GM12801 (cell line): ENCODE measurements around the gene MARCHF2.

ENCODE experiments used
- TF ChIP-seq, protein P1 (sequence below): IDR thresholded peaks from one replicate; pipeline ENCODE4 v1.5.1; 2011; ENCODE audit warnings: control low read depth; ENCODE audit not compliant: insufficient read length; ENCODE audit errors: extremely low read depth

Gene MARCHF2, protein sequence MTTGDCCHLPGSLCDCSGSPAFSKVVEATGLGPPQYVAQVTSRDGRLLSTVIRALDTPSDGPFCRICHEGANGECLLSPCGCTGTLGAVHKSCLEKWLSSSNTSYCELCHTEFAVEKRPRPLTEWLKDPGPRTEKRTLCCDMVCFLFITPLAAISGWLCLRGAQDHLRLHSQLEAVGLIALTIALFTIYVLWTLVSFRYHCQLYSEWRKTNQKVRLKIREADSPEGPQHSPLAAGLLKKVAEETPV

DNA sequence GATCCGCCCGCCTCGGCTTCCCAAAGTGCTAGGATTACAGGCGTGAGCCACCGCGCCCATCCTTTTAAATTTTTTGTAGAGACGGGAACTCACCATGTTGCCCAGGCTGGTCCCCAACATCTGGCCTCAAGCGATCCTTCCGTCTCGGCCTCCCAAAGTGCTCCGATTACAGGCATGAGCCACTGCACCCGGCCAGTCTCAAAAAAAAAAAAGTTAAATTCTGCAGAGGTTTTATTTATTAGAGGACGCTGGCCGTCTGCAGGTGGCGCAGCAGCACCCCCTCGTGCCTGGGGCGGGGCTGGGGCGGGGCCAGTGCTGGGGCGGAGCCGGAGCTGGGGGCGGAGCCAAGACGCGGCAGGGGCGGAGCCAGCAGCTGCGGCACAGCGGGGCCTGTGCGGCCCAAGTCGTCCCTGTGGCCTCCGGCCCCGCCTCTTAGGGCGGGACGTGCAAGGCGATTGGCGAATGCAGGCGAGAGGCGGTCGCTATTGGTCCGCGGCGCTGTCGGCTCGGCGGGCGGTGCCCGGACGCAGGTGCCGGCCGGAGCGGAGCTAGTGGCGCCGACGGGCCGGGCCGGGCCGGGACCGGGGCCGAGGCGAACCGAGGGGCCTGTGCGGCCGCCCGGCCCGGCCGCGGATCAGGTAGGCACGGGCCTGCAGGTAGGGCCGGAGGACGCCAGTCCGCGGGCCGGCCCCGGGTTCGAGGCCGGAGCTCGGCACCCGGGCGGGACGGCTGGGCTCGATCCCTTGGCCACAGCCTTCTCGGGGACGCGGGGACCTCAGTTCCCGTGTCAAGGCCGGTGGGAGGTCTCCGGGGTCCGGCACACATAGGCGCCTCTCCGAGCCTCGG, at the start of gene MARCHF2:
TSS of gene MARCHF2 (plus strand) at position 523 of the 846 bp plus-strand sequence. CDS start 8,536 bp downstream, outside the sequence.
- TF ChIP-seq, protein P1, sequence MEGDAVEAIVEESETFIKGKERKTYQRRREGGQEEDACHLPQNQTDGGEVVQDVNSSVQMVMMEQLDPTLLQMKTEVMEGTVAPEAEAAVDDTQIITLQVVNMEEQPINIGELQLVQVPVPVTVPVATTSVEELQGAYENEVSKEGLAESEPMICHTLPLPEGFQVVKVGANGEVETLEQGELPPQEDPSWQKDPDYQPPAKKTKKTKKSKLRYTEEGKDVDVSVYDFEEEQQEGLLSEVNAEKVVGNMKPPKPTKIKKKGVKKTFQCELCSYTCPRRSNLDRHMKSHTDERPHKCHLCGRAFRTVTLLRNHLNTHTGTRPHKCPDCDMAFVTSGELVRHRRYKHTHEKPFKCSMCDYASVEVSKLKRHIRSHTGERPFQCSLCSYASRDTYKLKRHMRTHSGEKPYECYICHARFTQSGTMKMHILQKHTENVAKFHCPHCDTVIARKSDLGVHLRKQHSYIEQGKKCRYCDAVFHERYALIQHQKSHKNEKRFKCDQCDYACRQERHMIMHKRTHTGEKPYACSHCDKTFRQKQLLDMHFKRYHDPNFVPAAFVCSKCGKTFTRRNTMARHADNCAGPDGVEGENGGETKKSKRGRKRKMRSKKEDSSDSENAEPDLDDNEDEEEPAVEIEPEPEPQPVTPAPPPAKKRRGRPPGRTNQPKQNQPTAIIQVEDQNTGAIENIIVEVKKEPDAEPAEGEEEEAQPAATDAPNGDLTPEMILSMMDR: no peak

DNA sequence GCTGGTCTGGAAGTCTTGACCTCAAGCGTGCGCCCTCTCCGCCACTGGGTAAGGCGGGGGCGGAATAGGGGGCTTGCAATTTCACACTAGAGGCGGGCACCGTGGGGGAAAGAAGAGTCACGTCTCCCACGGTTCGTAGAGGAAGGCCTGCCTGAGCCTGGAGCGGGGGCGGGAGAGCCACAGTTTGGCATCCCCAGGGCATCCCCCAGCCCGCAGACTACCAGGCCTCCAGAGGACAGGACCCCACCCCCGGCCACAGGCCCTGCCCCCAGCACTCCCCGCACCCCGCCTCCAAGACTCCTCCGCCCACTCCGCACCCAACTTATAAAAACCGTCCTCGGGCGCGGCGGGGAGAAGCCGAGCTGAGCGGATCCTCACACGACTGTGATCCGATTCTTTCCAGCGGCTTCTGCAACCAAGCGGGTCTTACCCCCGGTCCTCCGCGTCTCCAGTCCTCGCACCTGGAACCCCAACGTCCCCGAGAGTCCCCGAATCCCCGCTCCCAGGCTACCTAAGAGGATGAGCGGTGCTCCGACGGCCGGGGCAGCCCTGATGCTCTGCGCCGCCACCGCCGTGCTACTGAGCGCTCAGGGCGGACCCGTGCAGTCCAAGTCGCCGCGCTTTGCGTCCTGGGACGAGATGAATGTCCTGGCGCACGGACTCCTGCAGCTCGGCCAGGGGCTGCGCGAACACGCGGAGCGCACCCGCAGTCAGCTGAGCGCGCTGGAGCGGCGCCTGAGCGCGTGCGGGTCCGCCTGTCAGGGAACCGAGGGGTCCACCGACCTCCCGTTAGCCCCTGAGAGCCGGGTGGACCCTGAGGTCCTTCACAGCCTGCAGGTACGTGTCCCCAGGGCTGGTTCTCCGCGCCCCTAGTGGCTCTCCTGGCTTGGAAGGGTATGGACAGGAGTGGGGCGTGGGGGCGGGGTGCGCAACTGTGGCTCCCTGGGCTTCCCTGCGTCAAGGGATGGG, 49.0 kb upstream of the MARCHF2 start, which contains the start of gene ANGPTL4:
TSS of gene ANGPTL4 (plus strand) at position 353 of the 969 bp plus-strand sequence. CDS start at position 520, 167 bp downstream.
- TF ChIP-seq, protein P1: no peak

DNA sequence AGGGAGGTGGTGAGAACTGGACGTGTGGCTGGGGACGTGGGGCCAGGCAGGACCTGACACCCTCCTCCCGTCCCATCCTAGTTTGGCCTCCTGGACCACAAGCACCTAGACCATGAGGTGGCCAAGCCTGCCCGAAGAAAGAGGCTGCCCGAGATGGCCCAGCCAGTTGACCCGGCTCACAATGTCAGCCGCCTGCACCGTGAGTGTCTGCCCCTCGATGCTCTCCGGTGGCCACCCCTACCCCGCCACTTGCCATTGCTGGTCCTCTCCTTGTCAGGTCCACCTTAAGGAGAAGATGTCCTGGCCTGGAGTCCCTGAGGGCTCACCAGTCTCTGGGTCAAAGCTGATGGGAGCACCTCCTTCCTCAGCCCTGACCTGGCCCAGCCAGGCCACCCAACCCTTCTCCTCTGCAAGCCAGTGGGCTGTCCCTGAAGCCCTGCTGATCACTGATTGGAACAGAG, 47.0 kb upstream of the MARCHF2 start:
- TF ChIP-seq, protein P1: no peak

DNA sequence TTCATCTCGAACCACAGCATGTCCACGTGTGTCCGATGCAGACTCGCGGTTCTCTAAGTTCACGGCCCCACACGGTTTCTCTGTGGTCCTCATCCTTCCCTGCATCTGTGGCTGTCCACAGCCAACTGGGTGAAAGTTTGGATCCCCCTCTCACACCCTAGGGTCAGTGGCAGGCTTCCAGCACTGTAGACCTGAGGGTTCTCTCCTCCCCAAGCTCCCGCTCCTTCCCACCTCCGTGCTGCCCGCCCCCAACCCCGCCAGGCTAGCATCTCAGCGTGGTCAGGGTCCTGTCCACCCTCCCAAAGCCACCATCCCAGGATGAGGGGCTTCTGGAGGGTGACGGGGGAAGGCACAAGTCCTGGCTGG, 46.2 kb upstream of the MARCHF2 start:
- TF ChIP-seq, protein P1: no peak

DNA sequence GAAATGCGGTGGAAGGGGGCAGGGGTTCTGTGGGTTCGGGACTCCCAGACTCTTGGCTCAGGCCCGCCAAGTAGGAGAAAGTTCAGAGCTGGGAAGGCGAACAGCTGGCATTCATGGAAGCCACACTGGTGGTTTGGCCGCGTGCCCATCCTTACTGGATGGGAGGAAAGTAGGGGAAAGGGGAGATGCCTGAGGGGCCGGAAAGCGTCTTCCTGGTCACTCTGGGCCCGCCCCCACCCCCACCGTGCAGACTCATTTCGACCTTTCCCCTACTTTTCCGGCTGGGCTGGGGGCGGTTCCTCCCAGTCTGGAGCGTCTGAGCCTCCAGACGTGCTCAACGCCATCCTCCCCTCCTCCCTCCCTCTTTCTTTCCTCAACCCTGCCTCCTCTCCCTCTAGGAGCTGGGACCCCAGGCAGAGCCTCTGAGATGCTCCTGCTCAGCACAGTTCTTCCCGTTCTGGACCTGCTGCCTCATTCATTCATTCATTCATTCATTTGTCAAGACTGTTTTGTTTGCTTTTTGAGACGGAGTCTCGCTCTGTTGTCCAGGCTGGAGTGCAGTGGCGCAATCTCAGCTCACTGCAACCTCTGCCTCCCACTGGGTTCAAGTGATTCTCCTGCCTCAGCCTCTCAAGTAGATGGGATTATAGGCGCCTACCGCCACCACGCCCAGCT, 45.6 kb upstream of the MARCHF2 start:
- TF ChIP-seq, protein P1: no peak

DNA sequence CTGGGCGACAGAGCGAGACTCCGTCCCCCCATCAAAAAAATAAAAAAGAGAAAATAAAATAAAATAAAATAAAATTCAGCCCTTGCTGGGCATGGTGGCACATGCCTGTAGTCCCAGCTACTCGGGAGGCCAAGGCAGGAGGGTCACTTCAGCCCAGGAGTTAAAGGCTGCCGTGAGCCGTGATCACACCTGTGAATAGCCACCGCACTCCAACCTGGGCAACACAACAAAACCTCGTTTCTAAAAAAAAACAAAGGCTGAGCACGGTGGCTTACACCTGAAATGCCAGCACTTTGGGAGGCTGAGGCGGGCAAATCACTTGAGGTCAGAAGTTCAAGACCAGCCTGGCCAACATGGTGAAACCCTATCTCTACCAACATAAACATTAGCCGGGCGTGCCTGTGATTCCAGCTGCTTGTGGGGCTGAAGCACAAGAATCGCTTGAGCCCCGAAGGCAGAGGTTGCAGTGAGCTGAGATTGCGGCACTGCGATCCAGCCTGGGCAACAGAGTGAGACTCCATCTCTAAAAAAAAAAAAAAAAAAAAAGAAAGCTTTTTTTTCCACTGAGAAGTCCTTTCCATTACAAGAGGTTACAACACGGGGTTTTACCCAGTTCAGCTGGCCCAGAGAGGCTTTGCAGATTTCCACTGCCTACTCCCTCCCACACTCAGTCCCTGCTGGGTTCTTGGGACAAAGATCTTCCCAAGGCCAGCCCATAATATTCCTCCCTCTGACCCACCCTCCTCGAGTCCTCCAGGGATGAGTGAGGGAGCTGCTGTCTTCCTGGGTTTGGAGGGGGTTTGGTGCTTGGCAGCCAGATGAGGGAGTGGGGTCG, 42.7 kb upstream of the MARCHF2 start:
- TF ChIP-seq, protein P1: no peak
